ENCODE measurements around the gene MBNL2. TPM values are rescaled to one million over a fixed set of nuclear protein-coding genes. Genes with fewer than 3 reads are reported as not detected.

MBNL2 gene
- total and polyA plus RNA-seq, 2 experiments from 2014 or later, result 0.55 to 3.2 TPM

- no peaks in the 10 kb centered on the region for H3K27me3 Mint-ChIP-seq (ENCODE audit: insufficient read depth, low read depth, poor library complexity)
- H4K20me1 ChIP-seq (replicated peaks; ENCODE audit: insufficient read depth), result no peaks in the 10 kb centered on the region
- no peak overlapping the region for H2AFZ ChIP-seq
- DNase-seq (ENCODE audit: low spot score) (no peak), ATAC-seq (no peak)
- H3K27ac ChIP-seq (ENCODE audit: low read depth), result no peak overlapping the region
- H3K27ac Mint-ChIP-seq, result no peak overlapping the region
- no peaks in the 10 kb centered on the region for H3K36me3 Mint-ChIP-seq (ENCODE audit: low read depth)
- no peaks in the 10 kb centered on the region for H3K4me1 ChIP-seq (ENCODE audit: insufficient read depth)
- H3K4me3 Mint-ChIP-seq, result no peak overlapping the region
- H3K79me2 ChIP-seq (replicated peaks; ENCODE audit: insufficient read depth), result no peaks in the 10 kb centered on the region
- no peak overlapping the region for H3K4me3 ChIP-seq
- H3K36me3 ChIP-seq (ENCODE audit: insufficient read depth), result no peaks in the 10 kb centered on the region
- H3F3A ChIP-seq (replicated peaks; ENCODE audit: low read depth), result no peaks in the 10 kb centered on the region
- TF ChIP-seq POLR2AphosphoS5 (IDR thresholded peaks at IDR 0.05; ENCODE audit: low read depth), result no peak
- no peak for TF ChIP-seq ZNF331 (CRISPR knock-in tag; IDR thresholded peaks at IDR 0.05; ENCODE audit: low read depth)
- no peak for TF ChIP-seq CTCF (conservative IDR thresholded peaks at IDR 0.05; ENCODE audit: low read depth in 2 of 2)
- no peak for TF ChIP-seq EZH2 (IDR thresholded peaks at IDR 0.05; ENCODE audit: low read depth, unreplicated experiment)
- TF ChIP-seq EZH2phosphoT487 (IDR thresholded peaks at IDR 0.05; ENCODE audit: unreplicated experiment), result no peak
- TF ChIP-seq JUNB (IDR thresholded peaks at IDR 0.05; ENCODE audit: unreplicated experiment), result no peak
- TF ChIP-seq ZNF114 (CRISPR knock-in tag; IDR thresholded peaks at IDR 0.05), result no peak
- TF ChIP-seq ETS1 (IDR thresholded peaks at IDR 0.05), result no peak
- no peak for TF ChIP-seq ZNF462 (CRISPR knock-in tag; IDR thresholded peaks at IDR 0.05)
- TF ChIP-seq NANOG (IDR thresholded peaks at IDR 0.05; ENCODE audit: borderline replicate concordance), result no peak
- TF ChIP-seq CREB1 (CRISPR knock-in tag; IDR thresholded peaks at IDR 0.05; ENCODE audit: low read depth), result no peak
- no peak for TF ChIP-seq REST (IDR thresholded peaks at IDR 0.05; ENCODE audit: unreplicated experiment)
- no peak overlapping the region for H3K4me2 ChIP-seq
- H3K27me3 ChIP-seq (ENCODE audit: insufficient read depth), result no peaks in the 10 kb centered on the region
- H3K4me1 Mint-ChIP-seq, result peaks cover 5% of the 10 kb centered on the region
- H3K9me3 Mint-ChIP-seq, result no peaks in the 10 kb centered on the region
- H3K9me2 ChIP-seq (ENCODE audit: insufficient read depth), result no peaks in the 10 kb centered on the region; the same call in 1 of the 2 replicates
Measured at GRCh38 chr13:97285221-97285955, 63.3 kb downstream of the MBNL2 start.
